CD14-positive monocyte (primary cell): Measurements from ENCODE around the gene BRAT1. TPM values are rescaled to one million over a fixed set of nuclear protein-coding genes. Genes with fewer than 3 reads are reported as not detected.

ENCODE experiments used
- DNase-seq, 3 donors: peaks; one replicate each; pipeline ENCODE4 v3.0.0-alpha.2; 2011 to 2022
- H2AFZ ChIP-seq: 2 replicates; pipeline ENCODE4 v1.6.0; 2012; ENCODE audit warnings: mild to moderate bottlenecking, low read depth, low read length, inconsistent platforms; ENCODE audit not compliant: insufficient read depth, poor library complexity, severe bottlenecking
- H3K27ac ChIP-seq, 2 donors: 1 replicate in 1 of 2; 2 replicates in 1 of 2; pipeline ENCODE4 v1.5.1; 2012 to 2013; ENCODE audit warnings: low read length in 2 of 2, control low read depth in 1 of 2, inconsistent platforms in 1 of 2, low read depth in 1 of 2, mild to moderate bottlenecking in 1 of 2
- H3K27me3 ChIP-seq, 2 donors: one replicate each; pipeline versions ENCODE4 v1.6.0 to v1.6.1; 2011 to 2013; ENCODE audit warnings: low read length in 2 of 2; ENCODE audit not compliant: control insufficient read depth in 2 of 2, insufficient read depth in 2 of 2
- H3K36me3 ChIP-seq, 2 donors: replicated peaks in 1 of 2; 1 replicate in 1 of 2; 2 replicates in 1 of 2; pipeline versions ENCODE4 v1.5.1 to v1.6.1; 2012 to 2013; ENCODE audit warnings: low read length in 2 of 2, control low read depth in 1 of 2, inconsistent platforms in 1 of 2, mild to moderate bottlenecking in 1 of 2; ENCODE audit not compliant: insufficient read depth in 2 of 2, control insufficient read depth in 1 of 2
- H3K4me1 ChIP-seq, 2 donors: 1 replicate in 1 of 2; 2 replicates in 1 of 2; pipeline versions ENCODE4 v1.5.1 to v1.6.1; 2012 to 2013; ENCODE audit warnings: low read length in 2 of 2, control low read depth in 1 of 2, inconsistent platforms in 1 of 2, mild to moderate bottlenecking in 1 of 2, moderate library complexity in 1 of 2; ENCODE audit not compliant: insufficient read depth in 2 of 2, control insufficient read depth in 1 of 2
- H3K4me2 ChIP-seq: replicated peaks from 2 replicates; pipeline ENCODE3; 2012; ENCODE audit warnings: low read length, moderate library complexity, mild to moderate bottlenecking; ENCODE audit not compliant: poor library complexity, severe bottlenecking; ENCODE audit errors: extremely low read depth
- H3K4me3 ChIP-seq, 3 experiments: fragments of 200-600 bp in 1 of 3; sonication (generic) in 1 of 3; replicated peaks in 1 of 3; 1 replicate in 2 of 3; 2 replicates in 1 of 3; pipeline ENCODE4 v1.5.1; 2011 to 2013; ENCODE audit warnings: low read length in 3 of 3, mild to moderate bottlenecking in 3 of 3, control low read depth in 2 of 3, low read depth in 2 of 3, inconsistent platforms in 1 of 3, moderate library complexity in 1 of 3
- H3K79me2 ChIP-seq: 2 replicates; pipeline ENCODE4 v1.6.0; 2012; ENCODE audit warnings: mild to moderate bottlenecking, control low read depth, inconsistent platforms, low read length, moderate library complexity; ENCODE audit not compliant: insufficient read depth
- H3K9ac ChIP-seq: 2 replicates; pipeline ENCODE4 v1.6.0; 2017; ENCODE audit warnings: low read length, mild to moderate bottlenecking; ENCODE audit not compliant: insufficient read depth, poor library complexity, severe bottlenecking
- H3K9me3 ChIP-seq, 2 donors: replicated peaks in 1 of 2; 1 replicate in 1 of 2; 2 replicates in 1 of 2; pipeline versions ENCODE4 v1.5.1 to v1.6.1; 2012 to 2013; ENCODE audit warnings: low read length in 2 of 2, control low read depth in 1 of 2; ENCODE audit not compliant: control insufficient read depth in 1 of 2, insufficient read depth in 1 of 2
- H4K20me1 ChIP-seq: 2 replicates; pipeline ENCODE4 v1.6.0; 2012; ENCODE audit warnings: mild to moderate bottlenecking, low read length, control low read depth, moderate library complexity; ENCODE audit not compliant: insufficient read depth
- H3K27ac Mint-ChIP-seq, 7 donors: one replicate each; pipeline ENCODE4 v1.8.0; 2020; ENCODE audit warnings: mild to moderate bottlenecking in 7 of 7, mixed read lengths in 7 of 7, moderate library complexity in 6 of 7, inconsistent platforms in 2 of 7
- H3K27me3 Mint-ChIP-seq, 3 donors: one replicate each; pipeline ENCODE4 v1.8.0; 2021 to 2022; ENCODE audit warnings: low read depth in 3 of 3, mild to moderate bottlenecking in 3 of 3, mixed read lengths in 3 of 3, moderate library complexity in 3 of 3, inconsistent platforms in 1 of 3
- H3K36me3 Mint-ChIP-seq, 2 donors: one replicate each; pipeline ENCODE4 v1.8.0; 2020; ENCODE audit warnings: mixed read lengths in 2 of 2, inconsistent platforms in 1 of 2, mild to moderate bottlenecking in 1 of 2
- H3K4me1 Mint-ChIP-seq: one replicate; pipeline ENCODE4 v1.8.0; 2020; ENCODE audit warnings: mild to moderate bottlenecking, mixed read lengths
- H3K4me3 Mint-ChIP-seq, 2 donors: one replicate each; pipeline ENCODE4 v1.8.0; 2020; ENCODE audit warnings: mild to moderate bottlenecking in 2 of 2, mixed read lengths in 2 of 2, moderate library complexity in 1 of 2
- H3K9me3 Mint-ChIP-seq, 7 donors: one replicate each; pipeline ENCODE4 v1.8.0; 2020 to 2022; ENCODE audit warnings: mixed read lengths in 7 of 7, mild to moderate bottlenecking in 6 of 7, moderate library complexity in 6 of 7, inconsistent platforms in 2 of 7
- CTCF ChIP-seq: fragments of 200-600 bp; IDR thresholded peaks from one replicate; pipeline ENCODE4 v1.8.0; 2022; ENCODE audit warnings: antibody characterized with exemption, mild to moderate bottlenecking
- WGBS: methylation state at CpG from one replicate; pipeline ENCODE4 v1.1.5; 2013; ENCODE audit warnings: missing lambda C conversion rate; ENCODE audit not compliant: insufficient coverage; 5-methylcytosine and 5-hydroxymethylcytosine counted together
- intact Hi-C, 2 donors: fragments of 100-400 bp; cut with micrococcal nuclease; formaldehyde crosslinking; loops; one replicate each; pipeline versions ENCODE4 v1.15.0 to v1.15.1; 2023
- polyA plus RNA-seq, 3 donors: library from polyadenylated mRNA; depleted of rRNA in 1 of 3; unstranded in 2 of 3; stranded (reverse) in 1 of 3; fragments of 300-500 nt in 2 of 3; fragments of >200 nt in 1 of 3; fragmentation: Illumina TruSeq in 2 of 3; gene quantifications; 1 replicate in 2 of 3; 2 replicates in 1 of 3; pipeline ENCODE4 v1.2.3, GENCODE V29; 2012 to 2021

Gene BRAT1
- polyA plus RNA-seq, 3 donors = 31.6 to 34.2 (median 32.5) TPM

- Histone ChIP-seq H3K9ac (peak overlapping the region; percentile 49), H3K27ac (peak overlapping the region in 1 of 2 donors; percentile 71), H2AFZ (no peak overlapping the region), H3K79me2 (peaks cover 30% of the 10 kb centered on the region), H3K9me3 (no peaks in the 10 kb centered on the region), H3K4me3 (peak overlapping the region in 1 of 3 experiments; percentile 66), H4K20me1 (peaks cover 29% of the 10 kb centered on the region), H3K27me3 (no peaks in the 10 kb centered on the region), H3K36me3 (peaks cover 2 to 17% of the 10 kb centered on the region in 2 donors), H3K4me2 (peak overlapping the region; percentile 69), H3K4me1 (peaks cover 28 to 38% of the 10 kb centered on the region in 2 donors)
- DNase-seq = no peak
- 83% methylated on average over 7 of the region's 18 CpGs for WGBS
- no peak for TF ChIP-seq CTCF
- H3K27me3 Mint-ChIP-seq = peaks cover 0 to 6% (median 3%) of the 10 kb centered on the region in 3 donors
- H3K9me3 Mint-ChIP-seq = peaks cover 0 to 2% (median 0%) of the 10 kb centered on the region in 7 donors
- peak overlapping the region in 1 of 2 donors; percentile 68 for H3K4me3 Mint-ChIP-seq
- H3K4me1 Mint-ChIP-seq = peaks cover 31% of the 10 kb centered on the region
- H3K27ac Mint-ChIP-seq = peak overlapping the region in 4 of 7 donors; percentile 33 to 79 (median 68)
- intact Hi-C loops = loop anchor here in 1 of 2 donors (10.0 kb wide), 1 partner anchor 113 kb away; the partner anchor contains the start of gene CHST12
- peaks cover 14 to 22% of the 10 kb centered on the region in 2 donors for H3K36me3 Mint-ChIP-seq
Observed at GRCh38 chr7:2517678-2518507, 37.4 kb downstream of the BRAT1 start.

- H3K4me3 ChIP-seq = no peak overlapping the region
- H4K20me1 ChIP-seq = peaks cover 21% of the 10 kb centered on the region
- H3K4me2 ChIP-seq = no peak overlapping the region
- H3K36me3 ChIP-seq = peaks cover 0 to 8% of the 10 kb centered on the region in 2 donors
- peaks cover 22% of the 10 kb centered on the region for H3K79me2 ChIP-seq
- TF ChIP-seq CTCF = no peak
- H3K4me1 ChIP-seq = peaks cover 30 to 38% of the 10 kb centered on the region in 2 donors
- Mint-ChIP-seq H3K27ac (no peak overlapping the region), H3K4me1 (peaks cover 34% of the 10 kb centered on the region), H3K9me3 (peaks cover 0 to 2% (median 0%) of the 10 kb centered on the region in 7 donors), H3K27me3 (peaks cover 0 to 6% (median 3%) of the 10 kb centered on the region in 3 donors), H3K4me3 (no peak overlapping the region), H3K36me3 (peaks cover 9 to 13% of the 10 kb centered on the region in 2 donors)
- H3K9ac ChIP-seq = no peak overlapping the region
- H3K9me3 ChIP-seq = no peaks in the 10 kb centered on the region
- H3K27me3 ChIP-seq = no peaks in the 10 kb centered on the region
- H2AFZ ChIP-seq = no peak overlapping the region
- no peak overlapping the region for H3K27ac ChIP-seq
- DNase-seq = no peak
- intact Hi-C loops = loop anchor here in 1 of 2 donors (10.0 kb wide), 1 partner anchor 112 kb away; the partner anchor contains the start of gene CHST12
- WGBS = 40% methylated on average over 3 of the region's 8 CpGs
Observed at GRCh38 chr7:2517026-2517425, 38.3 kb downstream of the BRAT1 start.
